Activated CD4-positive, alpha-beta T cell treated with anti-CD3 and anti-CD28 coated beads, Interleukin-2, amount 50 U/mL, for 48 hours (primary cell): Measurements from ENCODE around the gene SH3TC2.
"Not testable (repeated sequence)": the region's sequence is repeated elsewhere in the genome, so short reads cannot be mapped to it uniquely, and the experiment has no call there.

ENCODE experiments used
- DNase-seq, 2 experiments: peaks; one replicate each; pipeline ENCODE4 v3.0.0-alpha.2; 2020

The SH3TC2 gene

DNA sequence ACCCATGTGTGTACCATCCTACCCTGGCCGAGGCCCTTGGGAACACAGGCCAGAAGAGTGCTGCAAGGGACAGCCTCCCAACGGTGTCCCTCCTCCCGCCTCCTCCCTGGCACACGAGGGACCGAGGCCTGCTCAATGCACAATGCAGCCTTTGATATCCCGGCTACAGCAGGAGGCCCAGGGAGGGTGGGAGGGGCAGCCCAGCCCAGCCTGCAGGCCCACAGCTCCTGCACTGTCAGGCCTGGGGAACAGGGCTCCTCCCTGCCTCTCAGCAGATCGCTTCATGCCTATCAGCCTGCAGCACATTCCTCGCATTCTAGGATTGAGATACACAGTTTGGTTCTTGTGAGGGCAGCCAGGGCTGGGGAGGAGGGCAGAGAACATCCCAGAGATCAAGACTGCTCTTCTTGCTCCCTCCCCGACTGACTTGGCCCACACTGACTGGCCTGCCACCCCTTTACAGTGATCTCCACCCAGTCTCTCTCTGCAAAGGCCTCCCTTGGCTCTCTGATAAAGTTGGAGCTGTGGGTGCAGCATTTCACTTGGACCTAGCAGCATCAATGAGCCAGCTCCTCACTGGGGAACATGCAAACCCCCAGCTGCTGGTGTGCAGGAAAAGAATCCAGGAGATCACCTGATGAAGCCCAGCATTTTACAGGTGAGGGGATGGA, at the start of gene SH3TC2:
Gene SH3TC2 (minus strand): TSS at position 46 of the 671 bp plus-strand sequence. CDS start 40 bp downstream, at position 6.
- no peak for DNase-seq

DNA sequence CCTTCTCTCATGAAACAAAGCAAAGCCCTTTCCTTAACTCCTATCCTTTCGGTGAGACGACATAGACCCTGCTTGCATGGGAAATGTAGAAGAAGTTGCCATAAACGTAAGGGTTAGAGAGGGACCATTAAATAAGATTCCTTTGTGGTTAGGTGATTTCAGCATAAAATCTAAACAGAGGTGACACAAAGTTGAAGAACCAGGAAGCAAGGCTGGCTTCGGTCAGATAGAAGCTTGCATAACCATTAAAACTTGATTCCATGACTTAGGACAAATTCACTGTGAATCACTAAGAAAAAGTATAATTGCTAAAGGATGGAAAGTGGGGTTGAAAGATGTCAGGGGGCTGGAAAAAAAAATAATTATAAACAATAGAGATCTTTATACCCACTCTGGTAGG, 47.5 kb upstream of the SH3TC2 start:
- no peak for DNase-seq

DNA sequence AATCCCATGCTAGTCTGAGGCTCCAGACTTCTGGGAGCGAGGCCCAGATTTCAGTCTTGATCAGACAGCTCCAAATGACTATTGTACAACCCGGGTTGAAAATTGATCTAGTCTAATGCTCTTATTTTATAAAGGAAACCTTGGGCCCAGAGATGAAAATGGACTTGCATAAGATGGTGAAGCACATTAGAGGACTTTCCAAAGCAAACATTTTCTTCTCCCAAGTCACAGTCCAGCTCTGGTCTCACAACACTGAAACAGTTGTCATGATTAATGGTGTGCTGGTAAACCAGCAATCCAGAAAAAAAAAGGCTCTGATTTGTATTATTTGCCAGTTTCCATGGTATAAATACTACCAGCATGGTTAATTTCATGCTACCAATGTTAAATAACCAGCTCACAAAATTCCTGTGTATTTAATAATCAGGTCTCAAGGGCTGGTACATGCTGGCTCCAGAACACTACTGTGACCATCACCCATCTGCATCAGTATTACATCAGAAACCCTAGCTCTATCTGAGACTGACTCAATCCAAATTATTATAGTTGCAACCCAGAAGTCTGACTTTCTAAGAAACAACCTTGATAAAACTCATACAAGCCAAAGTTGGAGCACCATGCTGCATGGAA, 45.9 kb upstream of the SH3TC2 start:
- DNase-seq = no peak

DNA sequence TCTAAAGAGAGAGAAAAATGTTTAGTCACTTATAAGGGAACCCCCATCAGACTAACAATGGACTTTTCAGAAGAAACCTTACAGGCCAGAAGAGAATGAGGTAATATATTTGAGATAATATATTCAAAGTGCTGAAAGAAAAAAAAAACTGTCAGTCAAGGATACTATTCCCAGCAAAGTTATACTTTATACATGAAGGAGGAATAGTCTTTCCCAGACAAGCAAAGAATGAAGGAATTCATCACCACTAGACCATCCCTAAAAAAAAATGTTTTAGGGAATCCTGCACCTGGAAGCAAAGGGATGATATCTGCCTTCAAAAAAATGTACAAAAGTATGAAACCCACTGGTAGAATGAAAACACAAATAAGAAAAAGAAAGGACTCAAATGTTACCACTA, 37.5 kb upstream of the SH3TC2 start:
- no peak for DNase-seq

DNA sequence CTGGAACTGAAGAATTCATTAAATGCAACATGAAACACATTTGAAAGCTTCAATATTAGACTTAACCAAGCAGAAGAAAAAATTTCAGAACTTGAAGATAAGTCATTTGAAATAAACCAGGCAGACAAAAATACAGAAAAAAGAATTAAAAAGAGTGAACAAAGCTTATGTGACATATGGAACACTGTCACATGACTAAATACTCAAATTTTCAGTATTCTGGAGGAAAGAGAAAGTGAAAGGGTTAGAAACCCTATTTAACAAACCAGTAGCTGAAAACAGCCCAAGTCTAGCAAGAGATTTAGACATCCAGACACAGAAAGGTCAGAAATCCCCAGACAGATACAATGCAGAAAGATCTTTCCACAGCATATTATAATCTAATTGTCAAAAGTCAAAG, 37.1 kb upstream of the SH3TC2 start:
- DNase-seq = no peak

DNA sequence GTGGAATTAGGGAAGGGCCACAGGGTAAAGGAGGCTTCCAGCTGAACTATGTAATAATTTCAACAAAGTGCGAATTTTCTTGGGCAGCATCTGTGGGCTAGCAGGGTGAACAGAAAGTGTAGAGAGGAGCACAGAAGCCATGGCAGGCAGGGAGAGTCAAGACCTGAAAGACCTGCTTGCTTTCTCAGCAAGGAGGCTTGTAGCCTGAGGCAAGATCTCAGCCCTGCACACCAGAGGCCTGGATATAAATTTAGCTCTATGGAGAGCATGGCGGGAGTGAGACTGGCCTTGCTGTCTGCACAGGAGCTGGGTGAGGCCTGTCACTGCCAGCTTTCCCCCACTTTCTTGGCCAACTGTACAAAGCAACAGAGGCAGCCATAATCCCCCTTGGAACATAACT, 32.1 kb upstream of the SH3TC2 start:
- no peak for DNase-seq

DNA sequence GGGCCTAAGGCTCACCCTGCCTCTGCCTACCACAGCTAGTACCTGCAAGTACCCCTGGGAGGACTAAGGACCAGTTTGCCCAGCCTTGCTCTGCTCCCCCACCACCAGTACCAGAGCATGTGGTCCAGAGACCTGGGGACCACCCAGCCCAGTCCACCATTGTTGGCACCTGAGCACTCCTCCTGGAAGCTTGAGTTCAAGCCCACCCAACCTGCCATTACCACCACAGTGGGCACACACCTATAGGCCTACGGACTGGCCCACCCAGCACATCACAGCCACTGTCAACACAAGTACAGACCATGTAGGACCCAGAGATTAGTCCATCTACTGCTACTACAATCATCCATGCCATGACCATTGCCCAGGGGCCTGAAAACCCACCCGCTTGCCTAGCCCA, 30.8 kb upstream of the SH3TC2 start:
- no peak for DNase-seq

DNA sequence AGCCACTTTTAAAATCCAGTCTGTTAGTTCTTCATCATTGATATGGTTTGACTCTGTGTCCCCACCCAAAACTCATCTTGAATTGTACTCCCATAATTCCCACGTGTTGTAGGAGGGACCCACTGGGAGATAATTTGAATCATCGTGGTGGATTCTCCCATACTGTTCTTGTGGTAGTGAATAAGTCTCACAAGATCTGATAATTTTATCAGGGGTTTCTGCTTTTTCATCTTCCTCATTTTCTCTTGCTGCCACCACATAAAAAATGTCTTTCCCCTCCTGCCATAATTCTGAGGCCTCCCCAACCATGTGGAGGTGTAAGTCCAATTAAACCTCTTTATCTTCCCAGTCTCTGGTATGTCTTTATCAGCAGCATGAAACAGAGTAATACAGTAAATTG, 26.9 kb upstream of the SH3TC2 start:
- no peak for DNase-seq

DNA sequence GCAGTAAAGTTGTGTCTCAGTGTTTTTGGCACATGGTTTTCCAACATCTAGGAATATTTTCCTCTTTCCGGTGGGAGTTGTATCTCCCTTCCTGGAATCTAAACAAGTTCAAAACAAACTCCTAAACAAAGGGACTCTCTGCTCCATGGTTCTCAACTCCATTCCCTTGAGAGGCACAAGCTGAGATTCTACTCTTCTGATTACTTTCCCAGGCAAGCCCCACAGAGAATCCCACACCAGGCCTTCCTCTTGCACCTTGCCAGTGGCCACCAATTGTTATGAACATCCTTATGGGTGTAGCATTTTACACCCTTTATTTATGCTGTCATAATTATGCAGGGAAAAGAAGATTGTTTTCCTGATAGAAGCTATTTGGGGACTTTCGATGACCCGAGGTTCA, 25.8 kb upstream of the SH3TC2 start:
- DNase-seq = no peak

DNA sequence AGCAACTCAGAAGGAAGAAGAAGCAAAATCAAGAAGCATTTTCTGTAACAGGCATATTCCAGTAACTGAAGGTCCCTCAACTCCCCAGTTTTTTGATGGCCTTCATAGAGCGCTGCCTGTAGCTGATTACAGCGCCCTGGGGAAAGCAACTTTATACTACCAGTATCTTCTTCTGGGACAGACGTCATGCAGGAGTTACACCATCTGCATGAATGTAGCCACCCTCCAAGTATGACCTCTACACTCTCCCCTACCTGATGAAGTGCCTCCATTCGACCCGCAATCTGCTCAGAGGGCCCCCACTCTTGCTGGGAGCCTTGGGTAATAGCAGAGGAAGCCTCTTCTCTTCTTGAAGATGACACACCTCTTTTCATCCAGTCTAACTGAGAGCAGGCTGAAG, 21.0 kb upstream of the SH3TC2 start:
- DNase-seq = no peak

DNA sequence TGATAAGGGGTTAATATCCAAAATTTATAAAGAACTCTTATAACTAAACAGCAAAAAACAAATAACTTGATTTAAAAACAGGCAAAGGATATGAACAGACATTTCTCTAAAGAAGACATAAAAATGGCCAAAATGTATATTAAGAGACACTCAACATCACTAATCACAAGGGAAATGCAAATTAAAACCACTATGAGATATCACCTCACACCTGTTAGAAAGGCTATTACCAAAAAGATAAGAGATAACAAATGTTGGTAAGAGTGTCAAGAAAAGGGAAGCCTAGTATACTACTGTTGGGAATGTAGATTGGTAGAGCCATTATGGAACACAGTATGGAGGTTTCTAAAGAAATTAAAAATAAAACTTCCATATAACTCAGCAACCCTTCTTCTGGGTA, 19.4 kb upstream of the SH3TC2 start:
- DNase-seq = no peak

DNA sequence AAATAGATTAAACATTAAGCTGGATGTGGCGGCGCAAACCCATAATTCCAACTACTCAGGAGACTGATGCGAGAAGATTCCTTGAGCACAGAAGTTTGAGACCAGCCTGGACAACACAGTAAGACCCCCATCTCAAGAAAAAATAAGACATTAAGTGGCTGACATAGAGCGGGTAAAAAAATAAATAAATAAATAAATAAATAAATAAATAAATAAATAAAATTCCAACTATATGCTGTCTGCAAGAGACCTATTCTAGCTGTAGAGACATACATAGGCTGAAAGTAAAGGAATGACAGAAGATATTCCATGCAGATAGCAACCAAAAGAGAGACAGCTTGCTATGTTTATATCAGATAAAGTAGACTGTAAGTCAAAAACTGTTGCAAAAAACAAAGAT, 17.4 kb upstream of the SH3TC2 start:
- no peak for DNase-seq

DNA sequence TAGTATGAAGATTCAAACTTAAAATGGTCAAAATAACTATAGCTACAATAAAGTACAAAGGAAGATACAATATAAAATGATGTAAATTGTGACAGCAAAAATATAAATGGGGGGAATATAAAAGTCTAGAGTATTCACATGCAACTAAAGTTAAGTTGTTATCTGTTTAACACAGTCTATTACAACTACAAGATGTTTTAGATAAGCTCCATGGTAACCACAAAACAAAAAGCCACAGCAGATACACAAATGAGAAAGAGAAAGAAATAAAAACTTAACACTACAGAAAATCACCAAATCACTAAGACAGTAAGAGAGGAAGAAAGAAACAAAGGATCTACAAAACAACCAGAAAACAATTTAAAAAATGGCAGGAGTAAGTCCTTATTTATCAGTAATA, 17.0 kb upstream of the SH3TC2 start:
- no peak for DNase-seq

DNA sequence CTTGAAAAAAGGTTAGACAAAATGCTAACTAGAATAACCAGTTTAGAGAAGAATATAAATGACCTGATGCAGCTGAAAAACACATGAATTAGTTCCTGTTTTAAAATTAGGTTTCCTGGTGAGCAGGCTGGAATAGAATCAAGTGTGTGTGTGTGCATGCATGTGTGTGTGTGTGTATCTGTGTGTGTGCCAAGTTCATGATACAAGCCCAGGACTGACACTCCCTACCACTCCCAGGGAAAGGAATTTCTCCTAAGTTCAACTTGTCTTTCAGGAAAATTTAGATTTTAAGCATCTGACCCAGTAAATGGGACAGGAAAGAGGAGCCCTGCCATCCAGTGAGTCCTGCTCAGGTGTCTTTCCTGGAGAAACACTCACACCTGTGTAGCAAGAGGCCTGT, 11.2 kb upstream of the SH3TC2 start:
- DNase-seq = not testable (repeated sequence)

DNA sequence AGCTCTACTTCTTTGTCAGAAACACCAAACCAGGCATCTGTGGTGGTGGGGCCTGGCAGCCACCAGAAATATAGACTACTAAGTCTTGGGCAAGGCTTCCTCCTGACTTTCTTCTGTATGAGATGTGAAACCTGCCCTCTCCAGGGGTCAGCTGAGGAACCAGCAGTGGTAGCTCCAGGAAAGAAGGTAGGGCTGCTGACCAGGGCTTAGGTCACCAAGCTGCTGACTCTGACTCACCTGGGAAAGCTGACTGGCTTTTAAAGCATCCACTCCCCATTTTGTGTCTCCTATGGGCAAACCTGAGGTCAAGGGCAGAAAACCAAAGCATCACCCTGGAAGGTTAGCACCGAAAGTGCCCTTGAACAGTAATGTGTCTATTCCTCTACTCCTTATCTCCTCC, 10.4 kb upstream of the SH3TC2 start:
- no peak for DNase-seq

DNA sequence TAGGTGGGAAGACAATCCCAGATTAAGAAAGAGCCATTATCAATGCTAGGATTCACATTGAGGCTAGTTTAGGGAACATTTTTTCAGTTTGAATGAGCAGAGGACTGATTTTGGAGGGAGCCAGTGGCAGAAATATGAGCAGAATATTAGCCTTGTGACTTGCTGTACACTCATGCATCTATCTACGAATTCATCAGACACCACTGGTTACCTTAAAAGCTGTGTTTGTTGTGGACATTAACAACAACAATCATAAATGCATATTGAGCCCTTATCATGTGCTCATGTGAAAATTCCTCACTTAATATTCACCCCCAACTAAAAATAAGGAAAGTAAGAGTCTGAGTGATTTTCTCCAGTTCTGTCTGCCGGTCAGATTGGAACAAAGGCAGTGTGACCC, 9.9 kb upstream of the SH3TC2 start:
- no peak for DNase-seq

DNA sequence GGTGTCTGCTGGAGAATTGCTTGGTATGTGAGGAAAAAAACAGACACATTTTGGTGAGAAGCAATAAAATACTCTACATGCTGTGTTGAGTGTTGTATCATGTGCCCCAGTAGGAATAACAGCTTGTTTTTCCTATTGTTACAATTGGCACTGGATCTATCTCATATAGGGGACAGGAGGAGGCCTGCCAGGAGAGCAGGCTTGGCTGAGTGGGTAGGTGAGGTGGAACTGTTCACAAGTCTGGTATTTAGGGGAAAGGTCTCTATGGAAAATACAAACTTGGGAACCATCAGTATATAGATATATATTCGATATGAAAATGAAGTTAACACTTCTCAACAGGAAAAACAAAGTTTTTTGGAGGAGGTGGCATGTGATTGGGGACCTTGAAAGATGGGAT, 9.5 kb upstream of the SH3TC2 start:
- no peak for DNase-seq

DNA sequence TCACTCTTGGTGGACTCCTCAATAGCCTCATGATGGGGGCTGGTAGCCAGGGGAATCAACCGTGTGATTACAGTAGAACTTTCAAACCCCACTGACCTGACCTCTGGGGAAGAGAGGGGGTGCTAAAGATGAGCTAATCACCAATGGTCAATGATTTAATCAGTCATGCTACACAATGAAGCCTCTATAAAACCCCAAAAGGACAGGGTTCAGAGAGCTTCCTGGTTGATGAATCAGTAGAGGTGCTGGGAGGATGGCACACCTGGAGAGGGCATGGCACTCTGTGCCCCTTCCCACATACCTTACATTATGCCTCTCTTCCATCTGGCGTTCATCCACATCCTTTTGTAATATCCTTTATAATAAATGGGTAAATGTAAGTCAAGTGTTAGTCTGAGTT, 8.9 kb upstream of the SH3TC2 start:
- DNase-seq = no peak

DNA sequence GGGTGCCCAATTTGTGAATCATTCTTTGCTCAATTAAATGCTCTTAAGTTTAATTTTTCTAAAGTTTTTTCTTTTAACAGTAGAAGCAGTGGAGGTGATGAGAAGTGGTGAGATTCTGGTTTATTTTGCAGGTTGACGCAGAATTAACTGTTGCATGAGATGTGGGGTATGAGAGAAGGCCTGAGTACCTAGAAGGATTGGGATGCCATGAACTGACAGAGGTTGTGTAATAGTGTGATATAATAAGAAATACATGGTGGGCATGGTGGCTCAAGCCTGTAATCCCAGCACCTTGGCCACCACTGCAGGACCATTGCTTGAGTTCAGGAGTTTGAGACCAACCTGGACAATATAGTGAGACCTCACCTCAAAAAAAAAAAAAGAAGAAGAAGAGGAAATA, 8.4 kb upstream of the SH3TC2 start:
- DNase-seq = no peak

DNA sequence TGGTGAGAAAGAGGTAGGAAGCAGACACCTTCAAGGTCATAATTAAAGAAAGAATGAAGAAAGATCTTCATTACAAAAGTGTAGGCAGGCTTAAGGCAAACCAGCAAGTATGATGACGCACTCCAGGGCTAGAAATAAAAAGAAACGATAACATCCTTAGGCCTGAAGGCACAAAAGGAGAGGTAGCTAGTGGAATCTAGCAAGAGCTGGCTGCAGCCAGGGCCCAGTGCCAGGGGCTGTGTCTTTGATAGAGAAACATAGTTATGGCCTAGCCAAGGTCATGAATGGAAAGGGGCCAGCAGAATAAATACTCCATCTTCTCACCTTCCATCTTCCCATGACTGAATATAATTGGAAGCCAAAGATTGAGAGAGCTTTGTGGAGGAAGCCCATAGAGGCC, 6.8 kb upstream of the SH3TC2 start:
- no peak for DNase-seq

DNA sequence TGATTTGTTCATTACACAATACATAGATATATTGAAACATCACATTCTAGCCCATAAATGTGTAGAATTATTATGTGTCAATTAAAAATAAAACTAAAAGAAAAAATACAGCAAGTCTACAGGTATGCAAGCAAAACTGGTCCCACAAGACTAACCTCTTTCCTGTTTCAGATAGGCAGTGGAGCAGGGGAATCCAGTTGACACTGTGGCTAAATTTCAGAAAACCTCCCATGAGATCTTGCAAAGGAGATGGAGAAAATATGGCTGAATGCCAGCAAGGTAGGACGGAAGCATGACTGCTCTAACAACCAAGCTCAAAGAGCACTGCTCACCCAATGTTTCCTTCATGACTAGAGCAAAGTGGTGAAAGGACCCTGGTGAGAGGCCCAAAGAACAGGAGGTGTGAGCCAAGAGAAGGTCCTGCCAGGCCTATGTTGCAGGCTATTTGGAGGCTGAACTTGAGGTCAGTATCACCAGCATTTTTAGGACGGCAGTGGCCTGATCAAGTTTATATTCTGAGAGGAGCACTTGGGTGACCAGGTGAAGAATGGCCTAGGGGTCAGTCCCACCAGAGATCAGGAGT, 1.1 kb upstream of the SH3TC2 start:
- no peak for DNase-seq

DNA sequence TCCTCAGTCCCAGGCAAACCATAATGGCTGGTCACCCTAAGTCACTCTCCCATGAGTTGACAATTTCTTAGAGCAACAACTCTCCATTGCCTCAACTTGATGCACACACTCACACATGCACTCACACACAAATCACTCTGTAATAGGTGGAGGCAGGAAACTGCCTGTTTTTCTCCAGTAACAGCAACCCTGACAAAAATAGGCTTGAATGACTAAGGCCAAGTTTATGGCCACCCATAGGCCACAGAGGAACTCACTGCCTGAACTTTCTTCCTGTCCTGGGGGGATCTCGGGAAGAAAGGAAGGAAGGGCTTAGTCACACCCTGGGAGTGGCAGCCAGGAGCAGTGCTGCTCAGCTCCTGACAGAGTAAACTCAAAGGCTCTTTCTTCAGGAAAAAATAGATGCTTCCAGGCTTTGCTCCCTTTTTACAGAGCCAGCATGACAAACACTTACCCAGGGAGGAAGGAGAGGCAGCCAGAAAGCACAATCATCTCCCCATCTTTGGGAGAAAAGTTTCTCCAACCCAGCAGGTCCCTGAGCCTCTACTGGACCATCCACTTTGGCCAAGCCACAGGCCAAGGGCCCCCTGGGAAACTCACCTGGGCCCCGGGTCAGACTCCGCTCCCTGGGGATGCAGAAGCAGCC, 368 bp downstream of the SH3TC2 start:
- no peak for DNase-seq

DNA sequence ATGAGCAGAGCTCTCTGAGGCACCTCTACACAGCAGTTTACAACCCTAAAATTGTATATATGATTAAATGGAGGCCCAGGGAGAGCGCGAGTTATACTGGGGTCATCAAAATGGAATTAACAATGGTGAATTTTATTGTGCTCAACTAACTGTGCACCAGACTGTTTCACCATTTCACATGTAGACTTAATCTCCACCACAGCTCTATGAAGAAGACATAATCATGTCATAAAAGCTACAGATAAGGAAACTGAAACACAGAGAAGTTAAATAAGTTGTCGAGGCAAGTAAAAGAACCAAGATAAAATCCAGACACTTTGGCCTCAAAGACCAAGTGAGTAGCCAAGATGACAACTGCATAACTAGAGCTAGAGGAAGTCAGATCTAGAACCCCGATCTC, 1.5 kb downstream of the SH3TC2 start:
- no peak for DNase-seq

DNA sequence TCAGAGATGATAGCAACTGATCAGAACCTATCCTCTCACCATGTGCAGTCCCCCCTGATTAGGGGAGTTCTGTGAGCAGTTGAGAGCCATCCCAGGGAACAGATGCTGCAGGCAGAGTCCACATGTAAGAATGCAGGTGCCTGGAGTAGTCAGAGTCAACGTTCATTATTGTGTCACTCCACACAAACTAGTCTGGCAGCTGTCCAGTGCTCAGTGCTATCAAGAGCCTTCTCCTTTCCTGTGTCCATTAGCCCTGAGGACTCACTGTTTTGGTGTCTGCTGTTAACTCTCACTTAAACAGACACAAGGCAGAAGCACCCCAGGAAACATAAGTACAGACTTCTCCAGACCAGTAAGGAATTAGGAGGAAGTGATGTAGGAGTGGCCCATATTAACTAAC, 2.5 kb downstream of the SH3TC2 start:
- no peak for DNase-seq
